ENCODE measurements around the gene UBE2G2. TPM values are rescaled to one million over a fixed set of nuclear protein-coding genes. Genes with fewer than 3 reads are reported as not detected.
A peak's percentile ranks its signal among the peaks of the same experiment; 100 is the strongest.

UBE2G2 gene
- total RNA-seq, 1 experiment from 2014 or later, result 121 TPM

- no peak overlapping the region for H4K91ac ChIP-seq (ENCODE audit: insufficient read length, low read depth, low read length)
- peaks cover 9% of the 10 kb centered on the region for H3K27me3 Mint-ChIP-seq (ENCODE audit: low read depth)
- H3K79me2 ChIP-seq (ENCODE audit: insufficient read depth, low read length), result no peaks in the 10 kb centered on the region
- H3K4me2 ChIP-seq (ENCODE audit: insufficient read depth, insufficient read length, low read length), result no peak overlapping the region
- H2AK5ac ChIP-seq (ENCODE audit: insufficient read length, low read length), result no peak overlapping the region
- no peaks in the 10 kb centered on the region for H3K4me1 ChIP-seq (ENCODE audit: insufficient read depth, low read length)
- H4K8ac ChIP-seq (replicated peaks; ENCODE audit: insufficient read length, low read depth, low read length), result no peak overlapping the region
- H3K27me3 ChIP-seq (ENCODE audit: insufficient read depth, low read length), result no peaks in the 10 kb centered on the region
- no peak overlapping the region for H3K18ac ChIP-seq (ENCODE audit: insufficient read length, low read depth, low read length)
- no peak overlapping the region for H2BK12ac ChIP-seq (ENCODE audit: insufficient read length, low read depth, low read length)
- H2BK5ac ChIP-seq (ENCODE audit: insufficient read length, low read length), result no peak overlapping the region
- H2BK20ac ChIP-seq (ENCODE audit: low read depth, low read length, poor library complexity, severe bottlenecking), result no peak overlapping the region
- H3K14ac ChIP-seq (ENCODE audit: insufficient read depth, low read length), result no peak overlapping the region
- H3K23ac ChIP-seq (ENCODE audit: insufficient read length, low read depth, low read length), result no peak overlapping the region
- no peak overlapping the region for H4K5ac ChIP-seq (ENCODE audit: insufficient read length, low read depth, low read length)
- H3K9ac ChIP-seq (ENCODE audit: extremely low read depth, insufficient read length, low read length), result no peak overlapping the region
- no peaks in the 10 kb centered on the region for H3K9me3 ChIP-seq (ENCODE audit: control insufficient read depth, low read depth, low read length)
- H3K4me1 Mint-ChIP-seq, result peaks cover 41 to 42% of the 10 kb centered on the region in 2 experiments
- H3K23me2 ChIP-seq (ENCODE audit: insufficient read length, low read depth, low read length, poor library complexity, severe bottlenecking), result peaks cover 3% of the 10 kb centered on the region
- H4K20me1 ChIP-seq (ENCODE audit: control insufficient read depth, insufficient read depth, insufficient read length), result no peaks in the 10 kb centered on the region
- peak; percentile 21 for DNase-seq
- H3K9me3 Mint-ChIP-seq, result no peaks in the 10 kb centered on the region
- no peak for TF ChIP-seq CTCF (conservative IDR thresholded peaks at IDR 0.05)
- H2BK120ac ChIP-seq (ENCODE audit: low read depth, low read length, poor library complexity, severe bottlenecking), result no peak overlapping the region
- WGBS (ENCODE audit: extremely low coverage, insufficient read length, low lambda C conversion rate), result no CpG with 5 or more reads among the region's 10 CpGs
- no peak overlapping the region for H3K4me3 Mint-ChIP-seq
- H3K27ac ChIP-seq (ENCODE audit: insufficient read length, low read depth, low read length), result no peak overlapping the region
- H2AFZ ChIP-seq (ENCODE audit: low read length), result no peak overlapping the region
- no peak overlapping the region for H3K27ac Mint-ChIP-seq
- H3K79me1 ChIP-seq (ENCODE audit: insufficient read depth, low read depth, low read length, poor library complexity, severe bottlenecking), result no peaks in the 10 kb centered on the region
- no peak overlapping the region for H3K56ac ChIP-seq (ENCODE audit: insufficient read length, low read depth, low read length)
- H2BK15ac ChIP-seq (ENCODE audit: low read depth, low read length), result no peak overlapping the region
- H3K36me3 Mint-ChIP-seq (ENCODE audit: insufficient read depth in 1 of 3, low read depth in 3 of 3), result peaks cover 0 to 10% (median 2%) of the 10 kb centered on the region in 3 experiments; a peak in 3 of 7 replicates
- no peak overlapping the region for H3K4ac ChIP-seq (ENCODE audit: low read depth, low read length)
- no peak overlapping the region for H3T11ph ChIP-seq (ENCODE audit: low read length)
These were observed 69.4 kb downstream of the UBE2G2 start for GRCh38 chr21:44732263-44732662.

Measured in H9 (cell line).